ENCODE measurements around the gene DOCK3.

DNA sequence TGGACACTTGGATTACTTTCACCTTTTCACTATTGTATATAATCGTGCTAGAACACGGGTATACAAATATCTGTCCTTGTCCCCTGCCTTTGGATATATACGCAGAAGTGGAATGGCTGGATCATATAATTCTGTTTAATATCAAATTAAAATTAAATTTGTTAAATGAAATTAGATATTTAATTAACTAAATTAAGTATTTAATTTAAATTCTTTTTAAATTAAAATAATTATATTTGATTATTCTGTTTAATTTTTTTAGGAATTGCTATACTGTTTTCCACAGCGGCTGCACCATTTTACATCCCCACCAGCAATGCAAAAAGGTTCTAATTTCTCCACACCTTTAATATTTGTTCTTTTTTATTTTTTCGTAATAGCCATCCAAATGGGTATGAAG is 84.3 kb downstream of the DOCK3 start:
- TF ChIP-seq CTCF (IDR thresholded peaks at IDR 0.05 in 8 of 11, conservative IDR thresholded peaks at IDR 0.05 in 3 of 11), result no peak
- TF ChIP-seq POLR2AphosphoS5 (IDR thresholded peaks at IDR 0.05), result no peak
- TF ChIP-seq POLR2A (IDR thresholded peaks at IDR 0.05), result no peak

All from spleen (tissue), 7 donors.